ENCODE data around the gene SORCS3.

DNA sequence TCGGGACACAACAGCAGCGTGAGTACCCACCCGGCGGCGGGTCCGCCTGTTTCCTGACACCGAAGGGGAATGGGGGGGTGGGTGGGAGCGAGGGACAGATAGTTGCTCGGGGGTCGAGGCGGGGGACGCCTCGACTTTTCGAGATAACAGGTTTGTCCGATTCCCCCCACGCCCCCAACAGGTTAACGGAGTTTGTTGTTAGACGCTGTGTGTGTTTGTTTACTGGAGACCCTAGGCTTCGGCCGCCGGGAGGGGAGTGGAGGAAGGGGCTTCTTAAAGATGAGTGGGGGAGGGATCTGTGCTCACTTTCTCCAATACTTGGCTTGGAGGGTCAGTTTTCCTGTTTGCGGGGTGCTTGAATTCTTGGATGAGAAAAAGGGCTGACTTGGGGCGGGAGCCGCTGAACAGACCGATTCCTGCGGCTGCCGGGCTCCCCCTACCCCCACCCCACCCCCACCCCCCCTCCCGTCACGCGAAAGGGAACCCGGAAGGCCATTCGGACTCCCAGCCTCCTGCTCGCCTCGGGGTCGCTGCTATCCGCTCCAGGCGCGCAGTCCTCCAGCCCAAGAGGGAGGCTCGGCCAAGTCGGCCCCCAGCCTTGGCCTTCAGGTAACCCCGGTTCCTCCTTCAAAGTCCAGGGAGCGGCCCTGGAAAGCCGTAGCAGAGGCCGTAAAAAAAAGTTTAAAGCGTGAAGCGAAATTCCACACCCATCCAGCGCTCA, 1.0 kb downstream of the SORCS3 start:
- TF ChIP-seq CTCF (IDR thresholded peaks at IDR 0.05) = no peak
- TF ChIP-seq POLR2A (IDR thresholded peaks at IDR 0.05) = no peak
